ENCODE data around the gene FLII. TPM values are rescaled to one million over a fixed set of nuclear protein-coding genes. Genes with fewer than 3 reads are reported as not detected.

The FLII gene
- total RNA-seq, 1 donor from 2014 or later: 86.3 TPM

DNA sequence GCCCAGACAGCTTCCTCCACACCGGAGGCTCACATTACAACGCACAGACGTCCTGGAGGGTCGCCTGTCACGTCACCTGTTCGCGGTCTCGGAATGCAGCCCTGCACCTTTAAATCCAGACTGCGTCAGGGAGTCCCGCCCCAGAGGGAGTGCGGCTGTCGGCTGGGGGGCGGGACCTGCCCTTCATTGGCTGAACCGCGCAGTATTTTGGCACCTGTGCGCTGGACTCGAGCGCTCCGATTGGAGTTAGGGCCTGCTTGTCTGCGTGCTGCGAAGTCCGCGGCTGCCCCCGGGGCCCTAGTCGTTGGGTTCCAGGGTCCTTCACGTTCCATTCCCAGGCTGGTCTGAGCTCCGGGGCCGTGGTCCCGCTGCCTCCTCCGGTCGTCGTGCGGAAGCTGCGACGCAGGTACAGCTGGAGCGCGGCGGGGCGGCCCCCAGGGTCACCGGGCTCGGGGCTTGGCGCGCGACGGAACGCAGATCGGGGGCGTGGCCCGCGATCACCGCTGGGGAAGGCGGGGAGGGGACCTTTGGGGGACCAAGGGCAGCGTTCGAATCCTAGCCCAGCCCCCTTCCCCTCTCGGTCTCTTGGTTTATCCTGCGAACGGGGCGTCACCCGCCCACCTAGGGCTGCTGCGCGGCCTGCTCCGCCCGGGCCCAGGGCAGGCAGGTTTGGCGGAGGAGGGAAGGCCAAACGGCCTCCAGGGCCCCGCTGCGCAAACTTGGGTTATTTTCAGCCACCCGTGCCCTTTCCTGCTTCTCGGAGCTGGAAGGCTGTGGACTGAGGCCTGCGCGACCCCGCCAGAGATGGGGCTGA lies 2.0 kb upstream of the FLII start, which contains the start of gene MIEF2:
Gene MIEF2 (plus strand): TSS at position 331 of the 814 bp plus-strand sequence. CDS start 2,059 bp downstream, outside the sequence.
- DNase-seq: peak; percentile 91

DNA sequence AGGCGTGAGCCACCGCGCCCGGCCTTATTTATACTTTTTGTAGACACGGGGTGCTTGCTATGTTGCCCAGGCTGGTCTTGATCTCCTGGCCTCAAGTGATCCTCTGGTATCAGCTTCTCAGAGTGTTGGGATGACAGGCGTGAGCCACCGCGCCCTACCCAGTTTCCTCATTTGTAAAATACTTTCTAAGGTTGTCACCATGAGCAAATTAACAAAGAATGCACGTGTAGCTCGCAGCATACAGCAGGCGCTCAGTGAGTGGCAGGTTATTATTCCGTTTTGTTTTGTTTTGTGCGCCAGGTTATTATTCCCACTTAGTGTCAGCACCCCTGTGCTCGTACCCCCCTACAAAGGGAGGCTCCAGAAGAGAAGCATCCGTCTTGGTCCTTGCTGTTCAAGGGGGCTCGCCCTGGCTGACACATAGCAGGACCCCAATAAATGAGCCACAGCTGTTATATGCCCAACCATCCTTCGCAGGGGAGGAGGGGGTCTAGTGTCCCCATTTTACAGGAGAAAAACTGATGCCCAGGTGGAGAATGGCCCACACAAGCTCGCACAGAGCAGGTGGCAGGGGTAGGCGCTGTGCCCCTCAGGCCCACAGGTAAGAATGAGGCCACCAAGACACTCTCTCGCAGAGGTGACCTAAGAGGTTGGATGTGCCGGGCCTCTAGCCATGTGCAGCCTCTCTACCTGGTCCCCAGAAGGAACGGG lies 1.2 kb upstream of the FLII start:
- no peak for DNase-seq

DNA sequence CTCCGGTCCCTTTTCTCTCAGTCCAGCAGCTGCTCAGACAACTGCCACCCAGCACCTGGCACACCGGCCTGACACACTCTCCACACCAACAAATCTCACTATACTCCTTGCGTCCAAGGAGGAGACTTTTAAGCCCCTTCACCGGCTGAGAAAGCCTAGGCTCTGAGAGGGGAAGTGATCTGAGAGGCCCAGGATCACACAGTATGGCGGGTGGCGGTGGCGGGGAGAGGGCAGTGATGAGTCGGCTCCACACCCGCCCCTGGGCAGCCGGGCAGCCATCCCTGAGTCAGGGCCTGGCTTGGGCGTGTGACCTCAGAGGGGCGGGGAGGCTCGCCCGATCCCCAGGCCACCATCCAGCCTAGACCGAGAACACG lies 569 bp downstream of the FLII start:
- DNase-seq: no peak

DNA sequence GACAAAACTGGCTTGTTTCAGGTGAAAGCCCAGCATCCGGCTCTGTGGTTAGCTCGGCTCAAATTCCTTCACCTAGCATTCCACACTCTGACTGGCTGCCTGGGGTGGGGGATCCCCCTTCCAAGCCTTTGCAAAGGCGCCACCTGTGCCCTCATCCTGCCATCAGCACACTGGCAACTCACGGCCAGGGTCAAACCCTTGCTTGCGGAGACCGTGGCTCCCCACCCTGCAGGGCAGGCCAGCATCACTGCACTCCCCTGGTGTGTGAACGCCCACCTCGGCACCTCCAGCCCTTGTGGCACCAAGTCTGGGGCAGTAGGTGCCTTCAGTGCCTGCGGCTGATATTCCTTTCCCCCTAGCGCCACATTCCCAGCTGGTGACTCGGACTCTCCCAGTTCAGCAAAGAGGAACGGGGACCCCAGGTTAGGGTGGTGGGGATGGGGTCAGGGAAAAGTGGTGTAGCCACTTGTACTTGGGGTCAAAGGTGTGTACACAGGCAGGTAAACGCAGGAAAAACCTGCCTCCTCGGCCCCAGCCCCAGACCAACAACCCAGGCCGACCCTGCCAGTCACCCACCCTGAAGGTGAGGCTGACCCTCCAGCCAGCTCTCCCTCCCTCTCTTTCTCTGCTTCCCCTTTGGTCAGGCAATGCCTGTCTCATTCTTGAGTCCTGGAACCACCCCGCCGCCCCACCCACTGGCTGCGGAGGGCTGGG lies 1.1 kb downstream of the FLII start:
- no peak for DNase-seq

DNA sequence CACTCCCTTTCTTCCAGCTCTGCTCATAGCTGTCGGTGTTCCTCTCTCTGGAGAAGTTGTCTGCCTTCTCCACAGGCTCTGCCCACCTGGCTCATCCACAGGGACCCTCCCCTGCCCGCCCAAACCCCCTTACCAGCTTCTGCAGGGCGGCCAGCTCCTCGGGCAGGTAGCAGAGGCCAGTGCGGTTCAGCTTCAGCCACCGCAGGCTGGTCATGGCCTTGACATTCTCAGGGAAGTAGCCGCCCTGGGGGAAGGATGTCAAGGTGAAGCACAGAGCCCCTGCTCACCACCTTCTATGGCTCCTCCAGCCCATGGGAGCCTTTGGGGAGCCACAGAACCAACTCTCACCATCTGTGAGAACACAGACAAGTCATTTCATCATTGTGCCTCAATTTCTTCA lies 1.8 kb downstream of the FLII start:
- DNase-seq: no peak

DNA sequence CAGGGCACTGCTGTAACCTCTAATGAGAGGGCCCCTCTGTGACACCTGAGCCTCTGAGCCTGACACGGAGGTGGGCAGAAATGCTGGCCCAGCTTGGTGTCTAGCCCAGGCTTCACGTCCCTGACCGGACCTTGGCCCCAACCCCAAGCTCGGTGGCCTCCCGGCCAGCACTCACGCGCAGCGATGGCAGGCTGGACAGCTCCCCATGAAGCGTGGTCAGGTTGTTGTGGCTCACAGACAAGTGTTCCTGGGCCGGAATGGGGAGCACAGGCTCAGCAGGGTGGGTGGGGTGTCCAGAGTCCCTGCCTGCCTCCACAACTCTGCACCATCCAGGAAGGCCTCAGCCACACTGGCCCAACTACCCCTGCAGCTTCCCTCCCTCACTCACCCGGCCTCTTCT lies 2.2 kb downstream of the FLII start:
- DNase-seq: no peak

DNA sequence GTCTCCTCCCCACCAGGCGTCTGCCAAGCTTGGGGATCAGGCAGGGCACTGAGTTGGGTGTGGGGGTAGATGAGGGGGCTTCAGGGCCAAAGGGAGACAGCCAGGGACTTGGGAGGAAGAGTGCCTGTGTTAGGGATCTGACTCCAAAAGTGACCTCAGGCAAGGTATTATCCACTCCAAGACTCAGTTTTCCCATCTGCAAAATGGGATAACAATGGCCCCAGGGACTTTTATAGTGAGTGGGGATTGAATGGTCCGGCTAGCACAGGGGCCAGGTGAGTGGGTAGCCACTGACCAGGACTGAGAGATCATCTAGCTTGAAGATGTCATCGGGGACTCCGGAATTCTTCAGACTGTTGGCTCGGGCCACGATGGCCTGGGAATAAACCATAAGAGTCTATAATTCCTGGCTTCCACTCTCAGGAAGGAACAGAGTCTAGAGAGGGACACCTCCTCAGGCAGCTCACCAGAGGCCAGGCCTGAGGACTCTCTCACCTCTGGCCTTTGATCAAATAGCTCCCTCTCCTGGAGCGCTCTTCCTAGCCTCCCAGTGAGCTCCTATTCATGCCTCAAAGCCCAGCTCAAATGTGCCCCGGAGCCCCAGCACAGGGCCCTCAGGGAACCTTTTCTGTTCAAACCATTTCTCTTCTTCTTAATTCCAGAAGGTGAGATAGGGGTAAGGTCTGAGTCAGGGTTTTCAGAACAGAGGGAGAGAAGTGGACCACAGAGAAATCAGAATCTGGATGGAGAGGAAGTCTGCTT lies 3.5 kb downstream of the FLII start:
- DNase-seq: no peak

DNA sequence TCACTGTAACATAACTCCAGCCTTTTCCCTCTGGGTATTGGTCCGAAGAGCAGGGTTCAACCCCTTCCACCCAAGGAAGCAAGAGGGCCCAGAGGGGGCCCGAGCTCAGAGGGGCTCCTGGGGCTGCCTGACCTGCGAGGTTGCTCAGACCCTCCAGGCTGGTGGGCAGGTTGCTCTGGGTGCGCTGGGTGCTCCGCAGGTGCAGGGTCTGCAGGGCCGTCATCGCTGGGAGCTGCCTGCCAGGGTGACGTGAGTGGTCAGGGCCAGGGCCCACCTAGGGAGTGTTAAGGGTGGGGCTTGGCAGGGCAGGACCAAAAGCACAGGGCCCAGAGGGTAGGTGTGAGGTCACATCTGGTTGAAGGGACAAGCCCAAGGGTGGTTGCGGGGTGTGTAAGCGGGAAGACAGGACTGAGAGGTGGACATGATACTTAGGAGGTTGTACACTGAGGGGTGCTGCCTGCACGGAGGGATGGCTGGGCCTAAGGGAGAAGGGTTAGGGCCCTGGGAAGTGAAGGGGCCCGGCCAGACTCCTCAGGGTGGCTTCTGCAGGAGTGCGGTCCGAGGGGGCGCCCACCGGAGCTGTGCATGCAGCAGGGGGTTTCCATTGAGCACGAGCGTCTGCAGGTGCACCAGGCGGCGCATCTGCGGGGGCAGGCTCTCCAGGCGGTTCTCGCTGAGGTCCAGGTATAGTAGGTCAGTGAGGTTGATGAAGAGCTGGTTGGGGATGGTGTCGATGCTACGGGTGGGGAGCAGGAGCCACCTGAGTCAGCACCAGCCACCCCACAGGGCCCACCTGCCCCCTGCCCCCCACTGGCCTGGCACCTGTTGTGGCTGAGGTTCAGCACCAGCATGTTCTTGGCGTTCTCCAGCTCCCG lies 4.4 kb downstream of the FLII start:
- DNase-seq: no peak

DNA sequence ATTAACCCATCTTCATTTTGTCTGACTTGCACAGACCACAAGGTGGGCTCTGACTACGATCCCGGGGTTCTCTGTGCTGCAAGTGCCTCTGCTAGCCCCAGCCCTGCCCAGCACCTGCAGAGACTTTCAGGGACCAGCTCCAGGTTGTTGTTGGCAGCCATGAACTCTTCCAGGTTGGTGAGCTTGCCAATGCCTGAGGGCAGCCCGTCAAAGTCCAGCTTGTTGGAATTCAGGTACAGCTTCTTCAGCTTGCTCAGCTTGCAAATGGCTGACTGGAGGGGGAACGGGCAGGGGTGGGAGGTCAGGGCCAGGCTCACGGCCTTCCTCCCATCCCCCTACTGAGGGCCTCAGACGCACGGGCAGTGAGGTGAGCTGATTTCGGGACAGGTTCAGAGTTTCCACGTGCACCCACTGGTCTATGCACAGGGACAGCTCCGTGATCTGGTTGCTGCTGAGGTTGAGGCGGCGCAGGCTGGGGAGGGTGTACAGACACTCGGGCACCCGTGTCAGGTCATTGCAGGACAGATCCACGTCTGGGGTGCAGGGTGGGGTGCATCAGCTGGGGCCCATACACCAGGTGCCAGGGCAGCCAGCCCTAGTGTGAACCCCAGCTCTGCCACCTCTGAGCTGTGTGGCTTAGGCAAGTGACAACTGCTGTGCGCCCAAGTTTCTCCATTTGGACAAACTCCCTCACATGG lies 5.2 kb downstream of the FLII start:
- no peak for DNase-seq

DNA sequence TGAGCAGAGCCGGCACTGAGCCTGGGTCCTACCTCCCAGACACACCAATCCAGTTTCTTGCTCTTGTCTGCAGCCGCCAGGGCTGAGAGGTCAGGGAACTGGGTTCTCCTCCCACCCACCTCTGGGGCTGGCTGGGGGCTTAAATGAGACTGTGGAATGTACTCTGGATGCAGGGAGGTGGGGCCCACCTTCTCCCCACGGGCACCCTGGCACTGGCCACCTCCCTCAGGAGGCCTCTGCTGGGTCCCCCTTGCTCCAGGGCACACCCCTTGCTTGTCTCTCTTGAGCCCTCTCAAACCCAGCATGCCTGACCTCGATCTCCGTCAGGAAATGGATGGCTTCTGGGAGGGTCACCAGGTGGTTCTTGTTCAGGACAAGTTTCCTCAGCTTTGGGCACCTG lies 6.4 kb downstream of the FLII start:
- no peak for DNase-seq

DNA sequence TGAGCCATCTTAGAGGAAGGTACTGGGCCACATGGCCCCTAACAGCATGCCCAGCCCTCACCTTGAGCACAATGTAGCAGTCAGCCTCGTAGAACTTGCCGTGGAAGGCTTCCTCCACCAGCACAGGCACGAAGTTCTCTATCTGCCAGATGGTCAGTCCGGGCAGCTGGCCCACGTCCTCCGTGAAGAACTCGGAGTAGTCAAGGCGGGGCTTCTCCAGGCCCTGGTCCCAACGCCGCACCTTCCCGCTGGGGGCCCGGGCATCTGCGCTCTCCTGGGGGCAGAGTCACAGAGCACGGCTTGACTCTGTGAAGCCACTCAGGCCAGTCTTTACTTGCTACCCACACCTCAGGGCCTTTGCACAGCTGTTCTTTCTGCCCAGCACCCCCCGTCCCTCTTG lies 7.3 kb downstream of the FLII start:
- DNase-seq: no peak

DNA sequence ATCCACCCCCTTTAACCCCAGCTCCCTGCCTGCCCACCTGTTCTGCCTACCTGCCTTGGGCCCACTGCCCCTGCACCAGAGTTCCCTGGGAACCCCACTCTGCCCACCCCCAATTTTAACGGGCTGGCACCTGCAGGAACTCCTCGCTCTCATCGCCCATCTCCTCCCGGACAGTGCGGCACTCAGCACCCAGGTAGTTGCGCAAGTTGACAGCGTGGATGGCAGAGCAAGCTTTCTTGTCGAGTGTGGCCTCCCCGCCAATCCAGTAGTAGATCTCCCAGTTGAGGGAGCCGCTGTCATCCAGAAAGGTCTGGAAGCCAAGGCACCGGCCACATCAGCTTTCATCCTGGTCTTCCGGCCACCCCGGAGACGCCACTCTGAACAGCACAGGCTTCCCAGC lies 7.8 kb downstream of the FLII start:
- no peak for DNase-seq

DNA sequence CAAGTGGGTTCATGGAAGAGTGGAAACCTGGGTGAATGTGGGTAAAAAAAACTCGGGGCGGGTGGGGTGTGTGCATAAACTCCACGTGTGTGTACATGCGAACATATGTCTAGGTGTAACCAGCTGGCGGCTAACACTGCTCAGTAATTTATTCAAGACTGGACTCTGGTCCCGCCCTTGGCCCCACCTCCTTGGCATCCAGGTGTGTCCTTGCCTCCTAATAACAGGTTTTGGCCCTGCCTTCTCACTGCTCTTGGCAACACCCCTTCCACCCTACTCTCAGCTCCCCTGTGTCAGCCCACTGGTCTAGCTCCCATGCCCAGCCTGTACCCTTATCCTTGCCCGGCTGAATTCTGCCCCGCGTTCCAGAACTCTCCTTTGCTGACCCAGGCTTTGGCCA lies 8.3 kb downstream of the FLII start:
- no peak for DNase-seq

DNA sequence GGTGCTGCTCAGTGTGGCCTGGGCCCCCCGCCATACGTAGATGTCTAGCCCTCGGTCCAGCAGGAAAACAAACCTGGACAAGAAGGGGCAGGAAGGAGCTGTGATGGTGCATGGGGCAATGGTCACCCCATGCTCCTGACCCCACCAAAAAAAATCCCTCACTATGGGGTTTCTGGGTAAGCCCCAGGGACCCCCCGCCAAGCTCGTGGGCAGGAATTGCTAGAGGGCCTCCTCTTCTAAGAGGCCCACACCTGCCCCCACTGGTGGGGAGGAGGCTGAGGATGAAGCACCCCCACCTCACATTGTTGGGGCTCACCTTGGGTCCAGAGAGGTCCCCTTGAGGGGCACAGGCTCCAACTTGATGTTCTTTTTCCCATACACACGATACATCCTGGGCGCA lies 9.7 kb downstream of the FLII start:
- no peak for DNase-seq

DNA sequence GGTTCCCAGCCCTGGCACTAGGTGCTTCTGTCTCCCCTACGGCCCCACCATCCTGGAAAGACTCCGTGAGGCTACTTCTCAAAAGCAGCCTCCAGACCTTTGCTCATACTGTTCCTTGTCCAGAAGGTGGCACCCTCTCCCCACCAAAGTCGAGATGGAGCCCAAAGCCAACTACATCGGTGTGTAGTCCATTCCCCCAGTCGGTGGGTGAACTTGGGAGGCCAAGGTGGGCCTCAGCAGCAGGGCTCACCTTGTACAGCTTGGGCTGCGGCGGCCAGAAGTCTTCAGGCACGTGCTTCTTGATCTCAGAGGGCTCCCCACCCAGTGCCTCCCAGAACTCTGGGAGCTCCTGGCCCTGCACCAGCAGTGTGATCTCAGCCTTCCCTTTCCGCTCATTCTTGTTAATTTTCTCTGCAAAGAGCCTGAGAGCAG lies 10.2 kb downstream of the FLII start:
- peak; percentile 54 for DNase-seq

DNA sequence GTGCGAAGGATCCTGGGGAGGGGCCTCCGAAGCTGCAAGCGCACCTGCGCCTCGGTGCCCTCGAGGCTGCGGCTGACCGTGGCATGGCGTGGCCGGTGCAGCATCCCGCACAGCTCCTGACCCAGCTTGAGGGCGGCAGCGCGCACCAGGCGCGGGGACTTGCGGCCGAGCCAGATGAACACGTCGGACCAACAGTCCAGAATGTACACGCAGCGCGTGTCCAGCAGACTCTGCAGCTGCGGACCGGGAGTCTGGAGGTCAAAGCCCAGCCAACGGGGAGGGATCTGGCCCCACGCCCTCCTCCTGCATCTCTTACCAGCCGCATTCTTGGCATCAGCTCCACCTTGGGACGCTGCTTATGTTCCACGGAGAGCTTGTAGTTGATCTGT lies 10.9 kb downstream of the FLII start:
- no peak for DNase-seq

DNA sequence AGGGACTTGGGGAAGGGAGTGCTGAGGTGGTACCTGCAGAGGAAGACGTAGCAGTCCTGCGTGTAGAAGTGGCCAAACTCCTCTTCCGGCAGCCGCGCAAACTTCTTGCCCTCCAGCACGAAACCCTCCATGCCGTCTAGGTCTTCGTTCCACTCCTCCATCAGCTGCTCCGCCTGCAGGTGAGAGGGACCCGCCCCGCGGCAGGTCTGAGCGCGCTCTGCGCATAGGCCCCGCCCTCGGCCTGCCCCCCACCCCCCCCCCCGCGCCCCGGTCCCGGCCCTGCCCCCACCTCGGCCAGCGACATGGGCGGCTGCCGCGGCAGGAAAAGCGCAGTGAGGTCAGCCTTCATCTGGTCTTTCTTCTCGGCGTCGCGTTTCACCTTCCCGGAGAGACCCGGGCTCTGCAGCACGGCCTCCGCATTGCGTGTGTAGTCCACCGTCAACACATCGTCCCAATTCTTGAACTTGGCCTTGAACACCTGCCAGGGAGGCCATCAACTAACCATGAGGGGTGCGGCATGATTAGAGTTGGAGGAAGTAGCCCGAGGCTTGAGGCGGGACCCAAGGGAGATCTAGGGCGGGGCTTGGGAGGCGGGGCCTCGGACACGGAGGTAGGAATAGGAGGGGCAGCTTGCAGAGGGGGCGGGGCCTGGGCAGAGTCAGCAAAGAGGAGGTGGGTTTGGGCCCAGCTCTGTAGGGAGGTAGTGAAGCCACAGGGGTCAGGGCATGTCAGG lies 11.5 kb downstream of the FLII start:
- DNase-seq: no peak

DNA sequence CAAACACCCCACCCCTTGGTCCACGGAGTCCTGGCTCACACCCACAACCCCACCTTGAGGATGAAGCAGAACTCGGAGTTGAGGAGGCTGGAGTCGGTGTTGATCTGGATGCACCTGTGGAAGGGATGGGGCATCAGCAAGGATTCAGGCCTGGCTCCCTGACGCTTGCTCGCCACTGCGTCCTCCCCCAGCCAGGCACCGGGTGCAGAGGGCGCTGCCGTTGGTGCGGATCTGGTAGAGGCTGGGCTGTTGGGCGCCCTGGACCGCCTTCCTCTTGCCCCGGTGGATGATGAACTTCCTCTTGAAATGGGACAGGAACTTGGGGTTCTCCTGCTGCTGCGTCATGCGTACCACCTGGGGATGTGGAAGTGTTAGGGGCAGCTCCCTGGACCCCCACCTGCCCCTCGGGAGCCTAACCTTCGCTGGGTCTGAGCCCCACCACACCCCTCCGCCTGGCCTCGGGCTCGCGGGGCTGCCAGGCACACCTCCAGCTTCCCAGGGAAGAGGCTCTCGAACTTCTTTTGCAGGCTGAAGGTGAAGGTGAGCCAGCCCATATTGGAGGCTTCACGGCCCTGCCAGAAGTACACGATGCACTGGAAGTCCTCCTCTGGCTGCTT lies 12.3 kb downstream of the FLII start:
- no peak for DNase-seq

DNA sequence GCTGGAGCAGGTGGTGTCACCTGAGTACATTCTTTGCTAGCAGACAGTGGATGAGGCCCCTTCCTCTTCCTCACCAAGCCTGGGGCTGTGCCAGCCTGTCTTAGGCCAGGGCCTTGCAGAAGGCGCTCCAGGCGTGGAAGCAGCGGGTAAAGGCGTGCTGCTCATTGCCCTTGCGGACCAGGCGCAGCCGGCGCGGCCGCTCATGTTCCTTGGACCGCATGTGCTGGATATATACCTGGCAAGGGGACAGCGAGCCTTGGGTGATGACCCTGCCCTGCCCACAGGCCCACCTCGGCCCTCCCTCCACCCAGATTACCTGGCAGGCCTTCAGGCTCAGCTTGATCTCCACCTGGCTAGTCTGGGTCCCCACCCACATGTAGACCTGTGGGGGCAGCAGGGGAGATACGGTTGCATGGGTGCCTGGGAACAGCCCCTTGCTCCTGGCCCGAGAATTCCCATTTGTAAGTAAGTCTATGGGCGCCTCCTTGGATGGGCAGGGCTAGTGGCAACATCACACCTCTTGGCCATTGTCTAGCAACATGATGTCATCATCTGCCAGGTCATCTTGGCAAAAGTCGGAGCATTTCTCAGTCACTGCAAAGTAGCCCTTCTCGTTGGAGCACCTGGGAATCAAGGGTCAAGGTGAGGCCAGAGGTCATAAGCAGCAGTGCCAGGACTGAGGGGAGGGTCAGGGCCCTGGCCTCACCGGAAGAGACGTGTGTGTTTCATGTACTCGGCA lies 13.3 kb downstream of the FLII start:
- DNase-seq: no peak
